Measurements from ENCODE around the gene FSD1.

DNA sequence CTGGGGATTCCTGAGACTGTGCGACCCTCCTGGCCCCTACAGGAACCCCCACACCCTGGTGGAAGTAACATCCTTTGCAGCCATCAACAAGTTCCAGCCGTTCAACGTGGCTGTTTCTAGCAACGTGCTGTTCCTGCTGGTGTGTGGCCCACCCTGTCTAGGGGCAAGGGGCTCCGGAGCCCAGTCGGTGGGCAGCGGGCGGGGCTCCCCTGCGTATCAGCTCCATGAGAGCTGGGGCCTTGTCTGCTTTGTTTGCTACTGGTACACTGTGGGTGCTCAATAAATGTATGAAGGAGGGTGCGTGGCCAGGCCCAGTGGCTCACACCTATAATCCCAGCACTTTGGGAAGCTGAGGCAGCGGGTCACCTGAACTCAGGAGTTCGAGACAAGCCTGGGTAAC is 49.9 kb downstream of the FSD1 start:
- TF ChIP-seq, protein P1, sequence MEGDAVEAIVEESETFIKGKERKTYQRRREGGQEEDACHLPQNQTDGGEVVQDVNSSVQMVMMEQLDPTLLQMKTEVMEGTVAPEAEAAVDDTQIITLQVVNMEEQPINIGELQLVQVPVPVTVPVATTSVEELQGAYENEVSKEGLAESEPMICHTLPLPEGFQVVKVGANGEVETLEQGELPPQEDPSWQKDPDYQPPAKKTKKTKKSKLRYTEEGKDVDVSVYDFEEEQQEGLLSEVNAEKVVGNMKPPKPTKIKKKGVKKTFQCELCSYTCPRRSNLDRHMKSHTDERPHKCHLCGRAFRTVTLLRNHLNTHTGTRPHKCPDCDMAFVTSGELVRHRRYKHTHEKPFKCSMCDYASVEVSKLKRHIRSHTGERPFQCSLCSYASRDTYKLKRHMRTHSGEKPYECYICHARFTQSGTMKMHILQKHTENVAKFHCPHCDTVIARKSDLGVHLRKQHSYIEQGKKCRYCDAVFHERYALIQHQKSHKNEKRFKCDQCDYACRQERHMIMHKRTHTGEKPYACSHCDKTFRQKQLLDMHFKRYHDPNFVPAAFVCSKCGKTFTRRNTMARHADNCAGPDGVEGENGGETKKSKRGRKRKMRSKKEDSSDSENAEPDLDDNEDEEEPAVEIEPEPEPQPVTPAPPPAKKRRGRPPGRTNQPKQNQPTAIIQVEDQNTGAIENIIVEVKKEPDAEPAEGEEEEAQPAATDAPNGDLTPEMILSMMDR (IDR thresholded peaks at IDR 0.05), result no peak
- TF ChIP-seq EP300 (IDR thresholded peaks at IDR 0.05), result no peak
